Large intestine (tissue), 3 donors: Measurements from ENCODE around the gene C17orf78. TPM values are rescaled to one million over a fixed set of nuclear protein-coding genes. Genes with fewer than 3 reads are reported as not detected.
"Not testable (repeated sequence)": the region's sequence is repeated elsewhere in the genome, so short reads cannot be mapped to it uniquely, and the experiment has no call there.

Source experiments
- DNase-seq, 2 donors: peaks; one replicate each; pipeline versions ENCODE4 v3.0.0 to v3.0.0-alpha.2; 2013
- H3K27ac ChIP-seq: one replicate; pipeline ENCODE4 v1.5.1; 2013; ENCODE audit warnings: low read length
- H3K27me3 ChIP-seq: 2 replicates; pipeline ENCODE4 v1.6.1; 2013; ENCODE audit warnings: low read length; ENCODE audit not compliant: control insufficient read depth, insufficient read depth
- H3K36me3 ChIP-seq: 2 replicates; pipeline ENCODE4 v1.6.1; 2013; ENCODE audit warnings: low read length; ENCODE audit not compliant: control insufficient read depth, insufficient read depth
- H3K4me1 ChIP-seq: one replicate; pipeline ENCODE4 v1.6.1; 2013; ENCODE audit warnings: low read length; ENCODE audit not compliant: control insufficient read depth, insufficient read depth
- H3K4me3 ChIP-seq: one replicate; pipeline ENCODE4 v1.5.1; 2013; ENCODE audit warnings: low read length
- H3K9me3 ChIP-seq: one replicate; pipeline ENCODE4 v1.6.1; 2013; ENCODE audit warnings: mild to moderate bottlenecking, low read depth, low read length, moderate library complexity; ENCODE audit not compliant: control insufficient read depth
- WGBS: methylation state at CpG from one replicate; pipeline ENCODE4 v1.1.5; 2013; ENCODE audit warnings: low lambda C conversion rate; ENCODE audit not compliant: insufficient coverage; 5-methylcytosine and 5-hydroxymethylcytosine counted together
- polyA plus RNA-seq: library from polyadenylated mRNA; unstranded; fragments of 120-200 nt; gene quantifications from one replicate; pipeline ENCODE4 v1.2.1, GENCODE V29; 2013

Gene C17orf78
- polyA plus RNA-seq, 1 donor: 6.0 TPM

DNA sequence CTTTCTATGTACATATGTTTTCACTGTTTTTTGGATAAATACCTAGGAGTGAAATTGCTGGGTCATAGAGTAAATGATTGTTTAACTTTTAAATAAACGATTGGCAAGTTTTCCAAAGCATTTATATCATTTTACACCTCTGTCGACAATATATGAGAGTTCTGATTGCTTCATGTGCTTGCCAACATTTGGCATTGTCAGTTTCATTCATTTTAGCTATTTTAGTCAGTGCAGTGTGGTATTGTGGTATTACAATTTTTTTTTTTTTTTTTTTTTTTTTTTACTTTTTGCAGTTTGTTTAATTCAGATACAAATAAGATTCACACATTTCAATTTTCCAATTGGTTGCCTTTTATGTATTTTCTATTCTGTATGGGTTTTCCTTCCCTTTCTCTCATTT, 56.9 kb downstream of the C17orf78 start:
- no peak overlapping the region for H3K27ac ChIP-seq
- no peaks in the 10 kb centered on the region for H3K4me1 ChIP-seq
- WGBS: 80% methylated on average over 1 of the region's 2 CpGs
- no peak overlapping the region for H3K4me3 ChIP-seq
- peaks cover 34% of the 10 kb centered on the region for H3K36me3 ChIP-seq
- DNase-seq: no peak
- H3K27me3 ChIP-seq: no peaks in the 10 kb centered on the region
- no peaks in the 10 kb centered on the region for H3K9me3 ChIP-seq

DNA sequence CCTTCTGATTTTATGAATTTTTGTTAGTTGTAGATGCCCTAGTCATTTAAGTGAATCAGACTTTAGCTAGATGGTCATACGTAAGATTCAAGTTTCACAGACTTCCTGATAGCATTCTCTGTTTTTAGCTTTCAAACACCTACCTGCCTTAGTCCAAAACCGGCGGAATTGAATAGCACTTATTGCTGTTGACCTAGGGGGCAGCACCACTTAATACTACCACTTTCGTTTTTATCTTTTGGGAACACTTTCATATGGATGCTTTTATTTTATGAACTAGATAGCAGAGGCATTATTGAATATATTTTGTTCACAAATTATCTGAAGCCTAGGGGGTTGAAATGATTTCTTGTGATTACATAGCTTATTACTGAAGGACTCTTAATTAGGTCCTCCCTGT, 62.4 kb downstream of the C17orf78 start:
- Histone ChIP-seq H3K4me1 (no peaks in the 10 kb centered on the region), H3K27me3 (no peaks in the 10 kb centered on the region), H3K4me3 (no peak overlapping the region), H3K9me3 (no peaks in the 10 kb centered on the region), H3K36me3 (peaks cover 47% of the 10 kb centered on the region), H3K27ac (no peak overlapping the region)
- WGBS: 57% methylated on average over 3 of the region's 4 CpGs
- DNase-seq: no peak

DNA sequence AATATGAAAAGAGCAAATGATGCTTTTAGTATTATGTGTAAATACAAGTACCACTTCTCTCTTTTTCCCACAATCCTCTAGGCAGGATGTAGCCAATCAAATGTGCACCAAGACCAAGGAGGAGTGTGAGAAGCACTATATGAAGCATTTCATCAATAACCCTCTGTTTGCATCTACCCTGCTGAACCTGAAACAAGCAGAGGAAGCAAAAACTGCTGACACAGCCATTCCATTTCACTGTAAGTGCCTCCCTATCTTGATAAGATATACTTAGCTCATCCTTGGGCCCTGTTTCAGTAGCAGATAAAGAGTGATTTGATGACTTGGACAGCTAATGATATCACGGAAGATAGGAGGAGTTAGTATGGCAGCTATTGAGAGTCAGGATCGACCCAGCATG, 64.6 kb downstream of the C17orf78 start:
- peaks cover 59% of the 10 kb centered on the region for H3K36me3 ChIP-seq
- no peaks in the 10 kb centered on the region for H3K27me3 ChIP-seq
- no peaks in the 10 kb centered on the region for H3K4me1 ChIP-seq
- WGBS: no CpG with 5 or more reads among the region's 2 CpGs
- no peak for DNase-seq
- no peak overlapping the region for H3K4me3 ChIP-seq
- no peaks in the 10 kb centered on the region for H3K9me3 ChIP-seq
- no peak overlapping the region for H3K27ac ChIP-seq

DNA sequence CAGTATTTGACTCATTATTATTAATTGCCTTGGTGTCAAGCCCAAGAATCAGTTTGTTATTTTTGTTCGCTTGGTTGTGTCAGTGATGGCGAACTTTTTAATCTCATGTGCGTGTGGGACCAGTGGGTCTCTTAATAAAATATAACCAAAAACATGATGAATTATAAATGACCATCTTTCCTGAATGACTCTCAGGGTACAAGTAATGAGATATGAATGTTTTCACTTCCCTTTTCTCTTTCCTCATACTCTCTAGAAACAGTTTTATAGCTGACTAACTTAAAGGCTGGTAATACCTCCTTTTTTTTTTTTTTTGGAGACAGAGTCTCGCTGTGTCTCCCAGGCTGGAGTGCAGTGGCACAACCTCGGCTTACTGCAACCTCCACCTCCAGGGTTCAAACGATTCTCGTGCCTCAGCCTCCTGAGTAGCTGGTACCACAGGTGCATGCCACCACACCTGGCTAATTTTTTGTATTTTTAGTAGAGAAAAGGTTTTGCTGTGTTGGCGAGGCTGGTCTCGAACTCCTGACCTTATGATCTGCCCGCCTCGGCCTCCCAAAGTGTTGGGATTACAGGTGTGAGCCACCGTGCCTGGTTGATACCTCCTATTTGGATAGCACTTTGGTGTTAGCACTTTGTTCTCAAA, 65.7 kb downstream of the C17orf78 start:
- H3K27me3 ChIP-seq, H3K4me1 ChIP-seq, H3K4me3 ChIP-seq, H3K9me3 ChIP-seq, DNase-seq, H3K27ac ChIP-seq: not testable (repeated sequence)
- 100% methylated on average over 1 of the region's 12 CpGs for WGBS
- peaks cover 54% of the 10 kb centered on the region for H3K36me3 ChIP-seq

Other genes starting within 250 kb of the C17orf78 start
- 24.6 TPM for gene ACACA, start 30.9 kb downstream of the C17orf78 start, polyA plus RNA-seq
- gene TADA2A, start 30.9 kb downstream of the C17orf78 start, polyA plus RNA-seq: 22.3 TPM
- 6.9 TPM for gene DUSP14, start 113.9 kb downstream of the C17orf78 start, polyA plus RNA-seq
- gene SYNRG, start 233.4 kb downstream of the C17orf78 start, polyA plus RNA-seq: 33.2 TPM